Measurements from ENCODE around the gene CPB1.

CPB1 gene

DNA sequence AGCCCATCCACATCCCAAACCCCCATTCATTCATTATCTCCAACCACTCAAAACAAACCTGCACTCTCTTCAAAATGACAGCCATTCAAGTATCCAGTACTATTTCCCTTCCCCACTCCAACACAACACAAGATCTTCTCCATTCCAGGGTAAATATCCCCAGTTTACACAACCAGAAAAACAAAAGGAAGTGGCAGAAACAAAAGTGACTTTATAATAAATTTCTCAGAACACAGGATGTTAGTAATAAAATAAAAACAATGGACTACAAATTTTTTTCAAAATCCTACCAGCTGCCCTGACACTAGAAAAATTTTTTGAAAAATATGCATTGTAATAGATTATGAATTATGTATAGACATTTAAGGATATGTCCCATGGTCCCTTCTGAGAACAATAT, 51.6 kb downstream of the CPB1 start:
- DNase-seq (no peak), ATAC-seq (ENCODE audit: insufficient read depth, low read depth) (no peak)
- no peak overlapping the region for H3K4me3 ChIP-seq (ENCODE audit: low read depth in 1 of 2, low read length in 2 of 2)
- H4K20me1 ChIP-seq (ENCODE audit: insufficient read depth, low read length): no peaks in the 10 kb centered on the region
- no peaks in the 10 kb centered on the region for H3K36me3 ChIP-seq (ENCODE audit: insufficient read depth, low read length)
- no peaks in the 10 kb centered on the region for H3K79me2 ChIP-seq (ENCODE audit: insufficient read depth, low read length)
- H2AFZ ChIP-seq (ENCODE audit: low read depth, low read length): no peak overlapping the region
- no peaks in the 10 kb centered on the region for H3K4me1 ChIP-seq (ENCODE audit: insufficient read depth, low read length)
- no peak overlapping the region for H3K4me2 ChIP-seq (ENCODE audit: insufficient read depth, low read length)
- H3K27ac ChIP-seq (ENCODE audit: low read length): no peak overlapping the region
- H3K9me3 ChIP-seq (ENCODE audit: insufficient read depth, low read length, severe bottlenecking): no peaks in the 10 kb centered on the region
- no peak overlapping the region for H3K9ac ChIP-seq (ENCODE audit: low read depth, low read length)
- TF ChIP-seq EZH2 (IDR thresholded peaks at IDR 0.05; ENCODE audit: borderline replicate concordance, low read depth, low read length, severe bottlenecking): no peak
- TF ChIP-seq, protein P1, sequence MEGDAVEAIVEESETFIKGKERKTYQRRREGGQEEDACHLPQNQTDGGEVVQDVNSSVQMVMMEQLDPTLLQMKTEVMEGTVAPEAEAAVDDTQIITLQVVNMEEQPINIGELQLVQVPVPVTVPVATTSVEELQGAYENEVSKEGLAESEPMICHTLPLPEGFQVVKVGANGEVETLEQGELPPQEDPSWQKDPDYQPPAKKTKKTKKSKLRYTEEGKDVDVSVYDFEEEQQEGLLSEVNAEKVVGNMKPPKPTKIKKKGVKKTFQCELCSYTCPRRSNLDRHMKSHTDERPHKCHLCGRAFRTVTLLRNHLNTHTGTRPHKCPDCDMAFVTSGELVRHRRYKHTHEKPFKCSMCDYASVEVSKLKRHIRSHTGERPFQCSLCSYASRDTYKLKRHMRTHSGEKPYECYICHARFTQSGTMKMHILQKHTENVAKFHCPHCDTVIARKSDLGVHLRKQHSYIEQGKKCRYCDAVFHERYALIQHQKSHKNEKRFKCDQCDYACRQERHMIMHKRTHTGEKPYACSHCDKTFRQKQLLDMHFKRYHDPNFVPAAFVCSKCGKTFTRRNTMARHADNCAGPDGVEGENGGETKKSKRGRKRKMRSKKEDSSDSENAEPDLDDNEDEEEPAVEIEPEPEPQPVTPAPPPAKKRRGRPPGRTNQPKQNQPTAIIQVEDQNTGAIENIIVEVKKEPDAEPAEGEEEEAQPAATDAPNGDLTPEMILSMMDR (IDR thresholded peaks at IDR 0.05; ENCODE audit: borderline replicate concordance, extremely low read depth, low read length, poor library complexity, severe bottlenecking): no peak
- H3K27me3 ChIP-seq (ENCODE audit: insufficient read depth, low read length, poor library complexity): no peaks in the 10 kb centered on the region

DNA sequence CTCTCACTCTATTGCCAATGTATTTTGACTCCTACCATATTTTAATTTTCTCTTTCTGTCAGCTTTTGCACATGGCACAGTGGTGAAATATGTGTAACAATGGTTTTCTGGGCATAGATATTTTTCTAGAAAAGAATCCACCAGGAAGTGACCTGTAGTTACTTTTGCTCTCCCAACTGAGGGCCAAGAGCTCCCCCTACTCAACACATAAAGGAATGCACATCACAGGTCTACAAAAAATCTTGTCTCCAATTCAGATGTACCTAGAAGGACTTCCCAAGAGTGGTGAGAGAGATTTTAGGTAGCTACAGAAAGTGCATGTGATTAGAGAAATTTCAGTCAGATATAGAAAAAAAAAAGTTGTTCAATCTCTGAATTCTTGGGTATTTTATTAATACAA, 53.1 kb downstream of the CPB1 start:
- no peaks in the 10 kb centered on the region for H3K79me2 ChIP-seq (ENCODE audit: insufficient read depth, low read length)
- H3K9ac ChIP-seq (ENCODE audit: low read depth, low read length): no peak overlapping the region
- ATAC-seq (ENCODE audit: insufficient read depth, low read depth) (no peak), DNase-seq (no peak)
- H2AFZ ChIP-seq (ENCODE audit: low read depth, low read length): no peak overlapping the region
- TF ChIP-seq, protein P1 (IDR thresholded peaks at IDR 0.05; ENCODE audit: borderline replicate concordance, extremely low read depth, low read length, poor library complexity, severe bottlenecking): no peak
- H3K9me3 ChIP-seq (ENCODE audit: insufficient read depth, low read length, severe bottlenecking): no peaks in the 10 kb centered on the region
- no peaks in the 10 kb centered on the region for H3K36me3 ChIP-seq (ENCODE audit: insufficient read depth, low read length)
- no peaks in the 10 kb centered on the region for H3K27me3 ChIP-seq (ENCODE audit: insufficient read depth, low read length, poor library complexity)
- no peaks in the 10 kb centered on the region for H4K20me1 ChIP-seq (ENCODE audit: insufficient read depth, low read length)
- H3K4me2 ChIP-seq (ENCODE audit: insufficient read depth, low read length): no peak overlapping the region
- no peaks in the 10 kb centered on the region for H3K4me1 ChIP-seq (ENCODE audit: insufficient read depth, low read length)
- H3K4me3 ChIP-seq (ENCODE audit: low read depth in 1 of 2, low read length in 2 of 2): no peak overlapping the region
- H3K27ac ChIP-seq (ENCODE audit: low read length): no peak overlapping the region

DNA sequence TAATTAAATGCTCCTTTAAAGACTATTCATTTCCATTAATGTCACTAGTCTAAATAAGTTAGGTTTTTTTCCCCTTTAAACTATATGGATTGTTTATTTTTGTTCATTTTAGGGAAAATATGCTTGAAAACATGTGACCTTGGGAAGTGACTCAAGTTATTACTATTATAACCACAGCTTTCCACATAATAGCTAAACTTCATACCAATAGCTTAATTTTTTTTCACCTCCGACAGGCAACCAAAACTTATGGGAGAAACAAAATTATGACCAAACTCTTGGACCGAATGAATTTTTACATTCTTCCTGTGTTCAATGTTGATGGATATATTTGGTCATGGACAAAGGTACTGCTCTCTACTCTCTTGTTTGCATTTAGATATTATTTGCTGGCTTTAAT, 53.7 kb downstream of the CPB1 start:
- TF ChIP-seq, protein P1 (IDR thresholded peaks at IDR 0.05; ENCODE audit: borderline replicate concordance, extremely low read depth, low read length, poor library complexity, severe bottlenecking): no peak
- no peak for TF ChIP-seq EZH2 (IDR thresholded peaks at IDR 0.05; ENCODE audit: borderline replicate concordance, low read depth, low read length, severe bottlenecking)
- H3K9ac ChIP-seq (ENCODE audit: low read depth, low read length): no peak overlapping the region
- H3K4me3 ChIP-seq (ENCODE audit: low read depth in 1 of 2, low read length in 2 of 2): no peak overlapping the region
- H3K27ac ChIP-seq (ENCODE audit: low read length): no peak overlapping the region
- no peaks in the 10 kb centered on the region for H4K20me1 ChIP-seq (ENCODE audit: insufficient read depth, low read length)
- no peak for DNase-seq
- H2AFZ ChIP-seq (ENCODE audit: low read depth, low read length): no peak overlapping the region
- ATAC-seq (ENCODE audit: insufficient read depth, low read depth): no peak
- no peaks in the 10 kb centered on the region for H3K79me2 ChIP-seq (ENCODE audit: insufficient read depth, low read length)
- H3K4me2 ChIP-seq (ENCODE audit: insufficient read depth, low read length): no peak overlapping the region
- no peaks in the 10 kb centered on the region for H3K9me3 ChIP-seq (ENCODE audit: insufficient read depth, low read length, severe bottlenecking)
- H3K27me3 ChIP-seq (ENCODE audit: insufficient read depth, low read length, poor library complexity): no peaks in the 10 kb centered on the region
- H3K36me3 ChIP-seq (ENCODE audit: insufficient read depth, low read length): no peaks in the 10 kb centered on the region
- H3K4me1 ChIP-seq (ENCODE audit: insufficient read depth, low read length): no peaks in the 10 kb centered on the region

DNA sequence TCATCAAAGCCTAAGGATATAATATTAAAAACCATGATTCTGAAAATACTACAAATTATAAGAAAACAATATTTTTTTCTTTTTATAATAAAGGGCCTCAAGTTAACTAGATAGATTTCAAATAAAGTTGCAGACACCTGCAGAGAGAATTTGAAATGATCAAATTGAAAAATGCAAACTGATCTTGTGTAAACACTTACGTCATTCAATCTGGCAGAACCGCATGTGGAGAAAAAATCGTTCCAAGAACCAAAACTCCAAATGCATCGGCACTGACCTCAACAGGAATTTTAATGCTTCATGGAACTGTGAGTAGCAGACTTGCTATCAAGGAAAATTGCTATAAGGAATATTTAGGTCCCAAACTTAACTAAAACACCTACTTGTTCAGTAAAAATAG, 54.7 kb downstream of the CPB1 start:
- H3K27ac ChIP-seq (ENCODE audit: low read length): no peak overlapping the region
- H3K4me3 ChIP-seq (ENCODE audit: low read depth in 1 of 2, low read length in 2 of 2): no peak overlapping the region
- no peak for ATAC-seq (ENCODE audit: insufficient read depth, low read depth)
- H3K79me2 ChIP-seq (ENCODE audit: insufficient read depth, low read length): no peaks in the 10 kb centered on the region
- H3K4me2 ChIP-seq (ENCODE audit: insufficient read depth, low read length): no peak overlapping the region
- H3K27me3 ChIP-seq (ENCODE audit: insufficient read depth, low read length, poor library complexity): no peaks in the 10 kb centered on the region
- H2AFZ ChIP-seq (ENCODE audit: low read depth, low read length): no peak overlapping the region
- H3K9ac ChIP-seq (ENCODE audit: low read depth, low read length): no peak overlapping the region
- H3K9me3 ChIP-seq (ENCODE audit: insufficient read depth, low read length, severe bottlenecking): no peaks in the 10 kb centered on the region
- no peak for TF ChIP-seq EZH2 (IDR thresholded peaks at IDR 0.05; ENCODE audit: borderline replicate concordance, low read depth, low read length, severe bottlenecking)
- TF ChIP-seq, protein P1 (IDR thresholded peaks at IDR 0.05; ENCODE audit: borderline replicate concordance, extremely low read depth, low read length, poor library complexity, severe bottlenecking): no peak
- H4K20me1 ChIP-seq (ENCODE audit: insufficient read depth, low read length): no peaks in the 10 kb centered on the region
- DNase-seq: no peak
- no peaks in the 10 kb centered on the region for H3K36me3 ChIP-seq (ENCODE audit: insufficient read depth, low read length)
- H3K4me1 ChIP-seq (ENCODE audit: insufficient read depth, low read length): no peaks in the 10 kb centered on the region

All from DND-41 (cell line).